Measurements from ENCODE around the gene FOLR1.
"Not testable (repeated sequence)": the region's sequence is repeated elsewhere in the genome, so short reads cannot be mapped to it uniquely, and the experiment has no call there.

FOLR1 gene

DNA sequence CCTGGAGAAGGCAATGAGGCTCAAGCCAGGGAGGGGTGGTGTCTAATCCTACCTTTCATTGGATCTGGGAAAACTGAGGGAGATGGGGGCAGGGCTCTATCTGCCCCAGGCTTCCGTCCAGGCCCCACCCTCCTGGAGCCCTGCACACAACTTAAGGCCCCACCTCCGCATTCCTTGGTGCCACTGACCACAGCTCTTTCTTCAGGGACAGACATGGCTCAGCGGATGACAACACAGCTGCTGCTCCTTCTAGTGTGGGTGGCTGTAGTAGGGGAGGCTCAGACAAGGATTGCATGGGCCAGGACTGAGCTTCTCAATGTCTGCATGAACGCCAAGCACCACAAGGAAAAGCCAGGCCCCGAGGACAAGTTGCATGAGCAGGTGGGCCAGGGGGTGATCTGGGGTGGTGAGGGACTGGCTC is at the start of gene FOLR1:
FOLR1 (plus strand) TSS at position 180 of the 421 bp plus-strand sequence; CDS start at position 214, 34 bp downstream.
- DNase-seq (ENCODE audit: low read depth), result no peak

DNA sequence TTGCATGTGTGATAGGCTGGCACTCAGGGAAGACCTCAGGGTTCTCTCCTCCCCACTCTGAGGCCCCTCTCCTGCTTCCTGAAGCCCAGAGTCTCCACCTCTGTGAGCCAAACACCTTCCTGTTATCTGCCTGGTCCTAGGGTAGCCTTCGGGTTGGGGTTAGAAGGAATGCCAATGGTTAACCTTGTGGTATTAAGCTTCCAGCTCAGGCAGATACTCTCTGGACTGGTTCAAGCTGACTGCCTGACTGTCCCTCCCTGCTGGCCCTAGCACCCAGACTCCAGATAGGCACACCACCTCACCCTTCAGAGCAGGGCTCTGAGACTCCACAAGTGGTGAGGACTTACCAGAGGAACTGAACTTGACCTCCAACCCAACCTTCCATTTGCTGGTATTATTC is 49.4 kb upstream of the FOLR1 start:
- DNase-seq (ENCODE audit: low read depth), result not testable (repeated sequence)

DNA sequence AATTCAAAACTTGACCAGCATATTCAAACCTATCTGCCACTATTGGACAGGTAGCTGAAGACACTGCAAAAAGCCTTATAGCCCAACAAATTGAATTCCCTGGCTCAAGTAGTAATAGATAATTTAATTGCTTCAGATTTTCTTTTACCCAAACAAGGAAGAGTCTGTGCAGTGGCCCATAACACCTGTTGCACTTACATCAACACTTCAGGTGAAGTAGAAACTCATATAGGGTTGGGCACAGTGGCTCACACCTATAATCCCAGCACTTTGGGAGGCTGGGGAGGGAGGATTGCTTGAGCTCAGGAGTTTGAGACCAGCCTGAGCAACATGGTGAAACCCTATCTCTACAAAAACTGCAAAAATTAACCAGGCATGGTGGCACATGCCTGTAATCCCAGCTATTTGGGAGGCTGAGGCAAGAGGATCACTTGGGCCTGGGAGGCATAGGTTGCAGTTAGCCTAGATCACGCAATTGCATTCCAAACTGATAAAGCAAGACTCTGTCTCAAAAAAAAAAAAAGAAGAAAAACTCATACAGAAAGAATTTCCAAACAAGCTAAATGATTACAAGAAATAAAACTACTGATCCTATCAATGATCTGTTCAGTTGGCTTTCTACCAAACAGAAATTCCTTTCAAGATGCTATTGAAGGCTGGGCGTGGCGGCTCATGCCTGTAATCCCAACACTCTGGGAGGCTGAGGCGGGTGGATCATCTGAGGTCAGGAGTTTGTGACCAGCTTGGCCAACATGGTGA is 47.0 kb upstream of the FOLR1 start:
- no peak for DNase-seq (ENCODE audit: low read depth)

DNA sequence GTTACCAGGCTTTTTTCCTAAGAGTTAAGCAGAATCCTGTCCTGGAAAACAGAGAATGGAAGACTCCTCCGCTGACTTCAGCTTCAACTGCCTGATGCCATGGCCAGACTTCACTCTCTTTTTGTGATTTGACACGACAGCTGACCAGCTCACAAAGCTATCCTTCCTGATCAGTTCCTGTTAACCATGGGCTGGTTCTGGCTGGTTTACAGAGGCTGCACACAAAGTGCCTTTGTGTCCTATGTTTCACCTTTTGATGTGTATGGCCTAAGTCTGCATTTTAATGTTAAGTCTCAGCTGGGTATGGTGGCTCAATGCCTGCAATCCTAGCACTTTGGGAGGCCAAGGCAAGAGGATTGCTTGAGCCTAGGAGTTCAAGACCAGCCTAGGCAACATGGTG is 45.3 kb upstream of the FOLR1 start:
- DNase-seq (ENCODE audit: low read depth), result no peak

DNA sequence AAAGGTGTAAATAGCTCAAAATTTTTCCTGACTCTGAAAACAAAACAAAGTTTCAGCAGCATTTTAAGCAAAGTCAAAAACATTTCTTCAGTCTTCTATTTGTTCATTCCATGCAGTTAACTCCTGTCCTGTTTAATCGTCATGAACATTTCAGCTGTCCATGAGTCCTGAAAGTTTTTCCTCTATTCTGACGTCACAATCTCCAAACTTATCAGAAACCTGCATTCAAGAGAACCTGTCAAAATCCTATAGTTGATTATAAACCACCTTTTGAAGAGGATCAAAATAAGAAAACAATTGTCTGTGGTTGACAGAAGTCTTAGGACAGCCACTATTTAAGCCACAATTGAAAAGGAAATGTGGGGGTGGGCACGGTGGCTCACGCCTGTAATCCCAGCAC is 41.1 kb upstream of the FOLR1 start:
- no peak for DNase-seq (ENCODE audit: low read depth)

DNA sequence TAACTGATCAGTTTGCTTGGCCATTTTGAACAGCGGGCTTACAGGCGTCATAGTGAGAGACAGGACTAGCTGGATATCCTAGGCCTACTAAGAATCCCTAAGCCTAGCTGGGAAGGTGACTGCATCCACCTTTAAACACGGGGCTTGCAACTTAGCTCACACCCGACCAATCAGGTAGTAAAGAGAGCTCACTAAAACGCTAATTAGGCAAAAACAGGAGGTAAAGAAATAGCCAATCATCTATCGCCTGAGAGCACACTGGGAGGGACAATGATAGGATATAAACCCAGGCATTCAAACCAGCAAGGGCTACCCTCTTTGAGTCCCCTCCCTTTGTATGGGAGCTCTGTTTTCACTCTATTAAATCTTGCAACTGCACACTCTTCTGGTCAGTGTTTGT is 38.1 kb upstream of the FOLR1 start:
- not testable (repeated sequence) for DNase-seq (ENCODE audit: low read depth)

DNA sequence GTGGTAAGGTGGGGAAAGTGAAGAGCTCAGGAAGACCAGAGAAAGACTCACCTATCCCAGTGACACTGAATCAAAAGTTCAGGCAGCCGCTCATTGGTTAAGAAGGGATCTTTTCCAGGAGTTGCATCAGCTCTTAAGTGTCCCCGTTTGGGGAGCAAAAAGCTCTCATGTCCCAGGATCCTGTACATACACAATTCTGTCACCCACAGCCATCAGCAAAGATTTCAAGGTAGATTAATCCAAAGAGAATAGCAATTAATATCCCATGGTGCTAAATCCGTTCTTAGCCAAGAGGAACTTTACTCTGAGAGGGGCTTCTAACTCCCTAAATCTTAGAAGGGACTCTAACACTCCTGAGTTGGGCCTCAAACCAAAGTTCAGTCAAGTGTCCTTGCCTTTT is 37.1 kb upstream of the FOLR1 start:
- DNase-seq (ENCODE audit: low read depth), result no peak

DNA sequence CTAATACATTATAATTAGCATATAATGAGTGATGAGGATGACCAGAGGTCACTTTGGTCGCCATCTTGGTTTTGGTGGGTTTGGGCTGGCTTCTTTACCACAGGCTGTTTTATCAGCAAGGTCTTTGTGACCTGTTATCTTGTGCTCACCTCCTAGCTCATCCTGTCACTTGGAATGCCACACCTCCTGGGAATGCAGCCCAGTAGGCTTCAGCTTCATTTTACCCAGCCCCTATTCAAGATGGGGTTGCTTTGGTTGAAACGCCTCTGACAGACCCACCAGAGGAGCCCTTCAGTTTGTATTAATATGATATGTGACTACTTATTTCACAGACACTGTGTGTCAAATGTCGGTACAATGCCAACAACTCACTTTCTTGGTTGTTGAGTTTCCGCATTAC is 36.2 kb upstream of the FOLR1 start:
- no peak for DNase-seq (ENCODE audit: low read depth)

DNA sequence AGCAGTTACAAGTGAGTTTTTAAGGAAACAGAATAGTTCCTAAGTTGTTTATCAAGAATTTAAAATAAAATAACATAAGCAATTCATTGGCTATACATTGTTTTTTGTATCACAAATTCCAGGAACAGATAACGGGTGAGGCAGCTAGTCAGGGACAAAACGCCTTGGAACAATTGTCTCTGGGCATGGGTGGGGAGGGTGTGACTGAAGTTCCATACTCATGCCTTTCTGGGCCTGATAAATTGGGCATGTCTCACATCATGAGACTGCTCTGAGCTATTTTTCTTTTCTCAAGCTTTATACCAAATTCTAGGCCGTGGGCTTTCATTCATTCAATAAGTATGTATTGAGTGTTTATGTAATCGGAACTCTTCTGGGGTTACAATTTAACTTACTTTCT is 34.8 kb upstream of the FOLR1 start:
- DNase-seq (ENCODE audit: low read depth), result no peak

DNA sequence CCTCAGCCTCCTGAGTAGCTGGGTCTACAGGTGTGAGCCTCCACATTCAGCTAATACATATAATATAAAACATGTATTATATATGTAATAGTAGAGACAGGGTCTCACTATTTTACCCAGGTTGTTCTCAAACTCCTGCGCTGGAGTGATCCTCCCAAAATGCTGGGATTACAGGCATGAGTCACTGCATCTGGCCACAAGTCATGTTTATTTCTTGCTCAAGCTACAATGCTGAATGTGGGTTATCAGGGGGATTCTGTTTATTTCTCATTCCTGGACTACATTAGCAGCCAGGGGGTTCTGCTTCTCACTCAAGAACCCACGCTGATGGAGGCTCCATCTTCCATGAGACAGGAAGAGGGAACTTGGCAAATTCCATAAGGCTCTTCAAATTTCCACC is 31.6 kb upstream of the FOLR1 start:
- DNase-seq (ENCODE audit: low read depth), result no peak

DNA sequence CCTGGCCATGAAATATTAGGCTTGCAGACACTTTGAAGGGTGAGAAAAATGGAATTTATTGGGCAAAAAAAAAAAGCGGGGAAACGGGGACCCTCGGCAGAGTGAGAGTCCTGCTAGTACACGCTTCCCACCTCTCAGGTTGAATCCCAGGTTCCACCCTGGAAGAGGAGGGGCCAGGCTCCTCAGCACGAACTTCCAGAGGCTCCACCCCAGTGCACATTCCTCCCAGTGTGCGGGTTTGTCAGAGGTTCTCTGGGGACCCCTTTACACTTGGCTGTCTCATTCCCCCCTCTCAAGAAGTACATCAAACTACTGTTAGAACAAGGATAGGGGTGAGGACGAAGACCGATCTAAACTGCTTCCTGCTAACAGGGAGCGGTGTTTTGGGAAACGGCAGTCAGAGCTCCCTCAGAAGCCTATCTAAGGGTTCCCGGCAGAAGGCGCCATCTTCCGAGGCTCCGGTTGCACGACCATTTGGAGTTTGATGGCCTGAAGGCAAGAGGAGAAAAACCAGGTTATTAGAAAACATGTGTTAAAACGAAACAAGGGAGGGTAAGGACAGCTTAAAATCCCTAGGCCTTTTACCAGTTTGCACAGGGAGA is 28.9 kb upstream of the FOLR1 start:
- no peak for DNase-seq (ENCODE audit: low read depth)

DNA sequence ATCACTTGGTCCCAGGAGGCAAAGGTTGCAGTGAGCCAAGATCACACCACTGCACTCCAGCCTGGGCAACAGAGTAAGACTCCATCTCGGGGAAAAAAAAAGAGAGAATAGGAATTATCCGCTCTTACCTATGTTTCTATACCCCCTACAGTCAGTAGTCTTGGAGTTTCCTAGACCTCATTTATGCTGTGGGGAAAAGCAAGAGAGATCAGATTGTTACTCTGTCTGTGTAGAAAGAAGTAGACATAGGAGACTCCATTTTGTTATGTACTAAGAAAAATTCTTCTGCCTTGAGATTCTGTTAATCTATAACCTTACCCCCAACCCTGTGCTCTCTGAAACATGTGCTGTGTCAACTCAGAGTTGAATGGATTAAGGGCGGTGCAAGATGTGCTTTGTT is 27.8 kb upstream of the FOLR1 start:
- DNase-seq (ENCODE audit: low read depth), result not testable (repeated sequence)

DNA sequence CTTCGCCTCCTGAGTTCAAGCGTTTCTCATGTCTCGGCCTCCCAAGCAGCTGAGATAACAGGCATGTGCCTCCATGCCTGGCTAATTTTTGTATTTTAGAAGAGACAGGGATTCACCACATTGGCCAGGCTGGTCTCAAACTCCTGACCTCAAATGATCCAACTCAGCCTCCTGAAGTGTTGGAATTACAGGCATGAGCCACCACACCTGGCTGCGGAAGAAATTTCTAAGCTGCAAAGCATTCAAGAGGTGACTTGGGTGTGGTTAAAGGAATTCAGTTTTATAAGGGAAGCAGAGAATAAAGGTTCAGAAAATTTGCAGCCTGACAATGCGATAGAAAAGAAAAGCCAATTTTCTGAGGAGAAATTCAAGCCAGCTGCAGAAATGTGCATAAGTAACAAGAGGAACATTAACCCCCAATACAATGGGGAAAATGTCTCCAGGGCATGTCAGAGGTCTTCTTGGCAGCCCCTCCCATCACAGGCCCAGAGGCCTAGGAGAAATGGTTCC is 22.8 kb upstream of the FOLR1 start:
- DNase-seq (ENCODE audit: low read depth), result not testable (repeated sequence)

DNA sequence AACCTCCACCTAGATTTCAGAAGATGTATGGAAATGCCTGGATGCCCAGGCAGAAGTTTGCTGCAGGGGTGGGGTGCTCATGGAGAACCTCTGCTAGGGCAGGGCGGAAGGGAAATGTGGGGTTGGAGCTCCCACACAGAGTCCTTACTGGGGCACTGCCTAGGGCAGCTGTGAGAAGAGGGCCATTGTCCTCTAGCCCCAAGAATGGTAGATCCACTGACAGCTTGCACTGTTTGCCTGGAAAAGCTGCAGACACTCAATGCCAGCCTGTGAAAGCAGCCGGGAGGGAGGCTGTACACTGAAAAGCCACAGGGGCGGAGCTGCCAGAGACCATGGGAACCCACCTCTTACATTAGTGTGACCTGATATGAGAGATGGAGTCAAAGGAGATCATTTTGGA is 22.2 kb upstream of the FOLR1 start:
- not testable (repeated sequence) for DNase-seq (ENCODE audit: low read depth)

DNA sequence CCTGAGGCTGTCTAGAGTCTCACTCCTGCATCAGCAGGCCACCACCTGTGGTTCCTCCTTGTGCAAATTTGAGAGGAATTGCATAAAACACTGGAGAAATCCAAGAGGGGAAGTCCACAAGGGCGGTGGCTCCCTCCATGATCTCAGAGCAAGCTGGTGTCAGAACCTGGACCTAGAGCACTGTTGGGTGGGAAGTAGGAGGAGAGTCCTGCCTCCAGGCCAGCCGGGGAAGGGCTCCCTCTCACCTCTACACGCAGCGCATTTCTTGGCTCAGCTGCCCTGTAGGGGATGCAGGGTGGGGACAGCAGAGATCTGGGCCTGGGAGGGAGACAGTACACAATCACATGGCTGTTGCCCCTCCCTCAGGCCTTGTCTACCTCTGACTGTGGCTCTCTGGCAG is 19.9 kb upstream of the FOLR1 start:
- DNase-seq (ENCODE audit: low read depth), result not testable (repeated sequence)

DNA sequence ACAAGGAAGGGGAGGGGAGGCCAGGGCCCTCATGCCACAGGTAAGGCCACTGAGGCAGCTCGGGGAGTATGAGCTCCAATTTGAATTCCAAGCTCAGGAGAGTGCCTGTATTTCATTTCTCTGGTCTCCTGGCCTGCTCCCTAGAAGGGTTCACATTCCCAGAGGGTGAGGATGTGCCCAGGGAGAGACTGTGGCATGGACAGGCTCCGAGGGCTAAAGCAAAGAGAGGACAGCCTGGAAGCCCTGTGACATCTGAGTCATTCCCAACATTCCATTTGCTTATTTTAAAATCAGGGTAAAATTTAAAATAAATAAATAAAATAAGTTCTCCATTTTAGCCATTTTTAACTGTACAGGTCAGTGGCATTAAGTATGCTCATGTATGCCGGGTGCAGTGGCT is 18.6 kb upstream of the FOLR1 start:
- no peak for DNase-seq (ENCODE audit: low read depth)

DNA sequence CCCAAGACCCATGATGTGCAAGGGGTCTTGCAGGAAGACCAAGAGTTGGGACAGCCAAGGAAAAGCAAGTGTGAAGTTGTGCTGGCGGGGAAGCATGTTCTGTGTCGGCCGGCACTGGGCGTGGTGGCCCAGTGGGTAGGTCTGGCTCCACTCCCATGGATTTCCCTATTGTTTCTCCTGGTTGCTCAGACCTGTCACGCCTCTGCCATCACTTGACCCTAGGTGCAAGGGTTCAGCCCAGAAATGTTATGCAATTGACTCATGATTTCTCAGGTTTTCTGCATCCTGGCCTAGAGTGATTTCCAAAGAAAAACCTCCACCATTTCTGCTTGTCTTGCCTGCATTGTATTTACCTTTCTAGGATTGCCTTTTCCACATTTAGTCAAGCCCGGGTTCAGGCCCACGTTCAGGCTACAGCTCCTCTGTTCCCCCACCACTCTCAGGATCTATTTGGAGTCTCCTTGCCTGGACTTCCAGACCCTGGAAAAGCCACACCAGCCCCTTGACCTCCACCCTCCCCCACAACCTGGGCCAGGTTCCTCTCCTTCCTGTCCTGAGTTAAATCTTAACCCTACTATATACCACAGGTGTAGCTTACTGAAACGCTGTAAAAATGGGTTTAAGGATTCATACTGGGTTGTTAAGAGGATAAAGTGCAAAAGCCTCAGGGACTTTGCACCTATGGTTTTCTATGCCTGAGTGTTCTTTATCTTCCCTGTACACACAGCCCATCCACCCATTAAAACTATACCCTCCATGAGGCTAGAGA is 17.5 kb upstream of the FOLR1 start:
- no peak for DNase-seq (ENCODE audit: low read depth)

DNA sequence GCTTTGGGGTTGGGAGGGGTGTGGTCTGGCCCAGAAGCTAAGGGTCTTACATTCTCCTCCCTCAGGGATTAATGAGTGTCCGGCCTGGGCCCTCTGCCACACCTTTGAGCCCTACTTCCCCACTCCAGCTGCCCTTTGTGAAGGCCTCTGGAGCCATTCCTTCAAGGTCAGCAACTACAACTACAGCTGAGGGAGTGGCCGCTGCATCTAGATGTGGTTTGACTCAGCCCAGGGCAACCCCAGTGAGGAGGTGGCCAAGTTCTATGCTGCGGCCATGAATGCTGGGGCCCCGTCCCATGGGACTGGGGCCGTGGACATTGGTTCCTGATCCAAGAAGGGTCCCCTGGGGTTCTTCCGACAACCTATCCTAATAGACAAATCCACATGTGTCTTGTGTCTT is 14.3 kb upstream of the FOLR1 start:
- DNase-seq (ENCODE audit: low read depth), result no peak

DNA sequence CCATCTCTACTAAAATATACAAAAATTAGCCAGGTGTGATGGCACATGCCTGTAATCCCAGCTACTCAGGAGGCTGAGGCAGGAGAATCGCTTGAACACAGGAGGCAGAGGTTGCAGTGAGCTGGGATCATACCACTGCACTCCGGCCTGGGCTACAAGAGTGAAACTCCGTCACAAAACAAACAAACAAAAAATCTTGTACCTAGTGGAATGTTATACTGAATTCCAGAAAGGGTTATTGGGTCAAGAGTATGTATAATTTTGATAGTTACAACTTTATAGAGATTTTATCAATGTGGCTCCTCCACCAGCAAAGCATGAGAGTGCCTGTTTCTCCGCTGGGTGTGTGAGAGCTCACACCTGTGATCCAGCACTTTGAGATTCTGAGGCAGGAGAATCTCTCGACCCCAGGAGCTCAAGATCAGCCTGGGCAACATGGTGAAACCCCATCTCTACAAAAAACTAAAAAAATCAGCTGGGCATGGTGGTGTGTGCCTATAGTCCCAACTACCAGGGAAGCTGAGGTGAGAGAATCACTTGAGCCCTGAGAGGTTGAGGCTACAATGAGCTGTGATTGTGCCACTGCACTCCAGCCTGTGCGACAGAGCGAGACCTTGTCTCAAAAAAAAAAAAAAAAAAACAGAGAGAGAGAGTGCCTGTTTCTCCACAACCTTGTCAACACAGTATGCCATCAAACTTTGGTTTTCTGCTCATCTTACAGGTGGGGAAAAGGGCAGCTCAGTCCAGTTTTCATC is 12.7 kb upstream of the FOLR1 start:
- no peak for DNase-seq (ENCODE audit: low read depth)

DNA sequence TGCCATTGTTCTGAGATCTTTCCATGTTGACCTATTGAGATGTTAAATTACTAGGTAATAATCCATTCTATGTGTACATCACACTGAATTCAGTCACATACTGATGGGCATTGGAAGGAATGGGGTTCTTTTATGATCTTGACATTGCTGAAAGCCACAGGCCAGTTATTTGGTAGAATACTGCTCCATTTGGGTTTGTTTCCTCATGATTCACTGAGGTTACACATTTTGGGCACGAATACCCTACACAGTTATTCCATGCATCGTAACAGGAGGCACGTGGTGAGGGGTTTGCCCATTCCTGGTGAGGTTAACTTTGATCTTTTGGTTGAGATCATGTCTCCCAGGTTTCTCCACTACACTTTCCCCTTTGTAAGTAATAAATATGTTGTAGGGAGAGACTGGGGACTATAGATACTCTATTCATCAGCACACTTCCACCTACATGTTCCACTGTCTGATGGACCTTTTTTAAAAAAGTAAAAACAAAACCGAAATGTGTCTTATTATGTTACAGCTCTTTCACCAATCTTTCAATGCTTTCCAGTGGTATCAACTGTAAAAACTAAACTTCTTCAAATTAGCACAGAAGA is 12.0 kb upstream of the FOLR1 start:
- DNase-seq (ENCODE audit: low read depth), result no peak

DNA sequence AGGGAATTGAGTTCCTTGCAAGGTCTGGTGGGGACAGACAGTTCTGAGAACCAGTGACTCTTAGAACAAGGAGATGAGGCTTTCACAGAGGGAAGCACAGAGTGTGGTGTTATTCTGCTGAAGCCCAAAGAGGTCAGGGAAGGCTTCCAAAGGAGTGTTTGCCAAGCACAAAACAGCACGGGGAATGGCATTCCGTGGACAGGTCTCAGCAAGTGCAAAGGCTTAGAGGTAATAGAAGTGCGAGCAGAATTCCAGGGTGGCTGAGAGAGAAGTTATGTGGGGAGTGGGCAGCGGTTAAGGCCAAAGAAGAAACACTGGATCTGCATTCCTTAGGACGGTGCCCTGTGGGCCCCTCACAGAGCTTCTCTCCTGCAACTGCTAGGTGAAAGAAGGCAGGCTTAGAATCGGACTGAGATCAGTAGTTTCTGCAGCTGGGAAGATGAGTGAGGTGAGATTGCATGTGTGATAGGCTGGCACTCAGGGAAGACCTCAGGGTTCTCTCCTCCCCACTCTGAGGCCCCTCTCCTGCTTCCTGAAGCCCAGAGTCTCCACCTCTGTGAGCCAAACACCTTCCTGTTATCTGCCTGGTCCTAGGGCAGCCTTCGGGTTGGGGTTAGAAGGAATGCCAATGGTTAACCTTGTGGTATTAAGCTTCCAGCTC is 10.9 kb upstream of the FOLR1 start:
- not testable (repeated sequence) for DNase-seq (ENCODE audit: low read depth)
